22Rv1 (cell line): ENCODE data around the gene TXNL4A.

Source experiments
- ZFX ChIP-seq: fragments of 450-650 bp; IDR thresholded peaks from 2 replicates; pipeline ENCODE4 v1.6.1; 2017; ENCODE audit warnings: antibody characterized with exemption, borderline replicate concordance
- TF ChIP-seq, protein P1 (sequence below): fragments of 450-650 bp; IDR thresholded peaks from 2 replicates; pipeline ENCODE4 v1.5.1; 2017; ENCODE audit warnings: mild to moderate bottlenecking

- TF ChIP-seq, protein P1, sequence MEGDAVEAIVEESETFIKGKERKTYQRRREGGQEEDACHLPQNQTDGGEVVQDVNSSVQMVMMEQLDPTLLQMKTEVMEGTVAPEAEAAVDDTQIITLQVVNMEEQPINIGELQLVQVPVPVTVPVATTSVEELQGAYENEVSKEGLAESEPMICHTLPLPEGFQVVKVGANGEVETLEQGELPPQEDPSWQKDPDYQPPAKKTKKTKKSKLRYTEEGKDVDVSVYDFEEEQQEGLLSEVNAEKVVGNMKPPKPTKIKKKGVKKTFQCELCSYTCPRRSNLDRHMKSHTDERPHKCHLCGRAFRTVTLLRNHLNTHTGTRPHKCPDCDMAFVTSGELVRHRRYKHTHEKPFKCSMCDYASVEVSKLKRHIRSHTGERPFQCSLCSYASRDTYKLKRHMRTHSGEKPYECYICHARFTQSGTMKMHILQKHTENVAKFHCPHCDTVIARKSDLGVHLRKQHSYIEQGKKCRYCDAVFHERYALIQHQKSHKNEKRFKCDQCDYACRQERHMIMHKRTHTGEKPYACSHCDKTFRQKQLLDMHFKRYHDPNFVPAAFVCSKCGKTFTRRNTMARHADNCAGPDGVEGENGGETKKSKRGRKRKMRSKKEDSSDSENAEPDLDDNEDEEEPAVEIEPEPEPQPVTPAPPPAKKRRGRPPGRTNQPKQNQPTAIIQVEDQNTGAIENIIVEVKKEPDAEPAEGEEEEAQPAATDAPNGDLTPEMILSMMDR: no peak
- TF ChIP-seq ZFX: no peak
These were observed 37.6 kb downstream of the TXNL4A start for GRCh38 chr18:79950515-79951341.
